HepG2 (cell line): Measurements from ENCODE around the gene UCK2. TPM values are rescaled to one million over a fixed set of nuclear protein-coding genes. Genes with fewer than 3 reads are reported as not detected.
A peak's percentile ranks its signal among the peaks of the same experiment; 100 is the strongest.

Experiments used
- ARID5B ChIP-seq: IDR thresholded peaks from 2 replicates; pipeline ENCODE4 v1.4.0; 2020; ENCODE audit warnings: mild to moderate bottlenecking, missing genetic modification reagents
- FUBP1 ChIP-seq: sonication (generic); formaldehyde crosslinking; IDR thresholded peaks from 2 replicates; pipeline ENCODE4 v1.5.1; 2020; ENCODE audit warnings: missing genetic modification reagents, mild to moderate bottlenecking, borderline replicate concordance
- GMEB1 ChIP-seq: sonication (generic); formaldehyde crosslinking; IDR thresholded peaks from 2 replicates; pipeline ENCODE4 v1.5.1; 2020; ENCODE audit warnings: missing genetic modification reagents, mild to moderate bottlenecking, borderline replicate concordance
- HMGXB4 ChIP-seq, 2 experiments: sonication (generic) in 1 of 2; formaldehyde crosslinking in 1 of 2; IDR thresholded peaks; 2 replicates each; pipeline versions ENCODE4 v1.4.0 to v1.6.1; 2018 to 2020; ENCODE audit warnings: missing genetic modification reagents in 2 of 2, borderline replicate concordance in 1 of 2, low read depth in 1 of 2, mild to moderate bottlenecking in 1 of 2, missing biosample characterization in 1 of 2
- LCORL ChIP-seq, 2 experiments: fragments of 450-650 bp in 1 of 2; sonication (generic) in 1 of 2; formaldehyde crosslinking in 1 of 2; IDR thresholded peaks; 2 replicates each; pipeline versions ENCODE4 v1.5.0 to v1.6.1; 2017 to 2020; ENCODE audit warnings: antibody characterized with exemption in 1 of 2, missing genetic modification reagents in 1 of 2
- NFKBIZ ChIP-seq: IDR thresholded peaks from 2 replicates; pipeline ENCODE4 v1.6.1; 2018; ENCODE audit warnings: missing genetic modification reagents, missing compliant biosample characterization
- PHF5A ChIP-seq: IDR thresholded peaks from one replicate; pipeline ENCODE4 v1.6.1; 2018; ENCODE audit warnings: low read depth, missing genetic modification reagents; ENCODE audit not compliant: unreplicated experiment
- ZNF770 ChIP-seq: sonication (generic); formaldehyde crosslinking; IDR thresholded peaks from 2 replicates; pipeline ENCODE4 v1.5.0; 2020; ENCODE audit warnings: mild to moderate bottlenecking, missing genetic modification reagents
- ZNF784 ChIP-seq: sonication (generic); formaldehyde crosslinking; IDR thresholded peaks from 2 replicates; pipeline ENCODE4 v1.5.1; 2020; ENCODE audit warnings: missing genetic modification reagents, mild to moderate bottlenecking, borderline replicate concordance
- polyA plus RNA-seq, 8 experiments: library from polyadenylated mRNA; depleted of rRNA in 3 of 8; stranded (reverse) in 7 of 8; unstranded in 1 of 8; fragments of >200 nt; fragmentation: Illumina TruSeq in 4 of 8; extraction: Trizol in 4 of 8; gene quantifications; 2 replicates each; pipeline versions ENCODE4 v1.2.1 to v1.2.3, GENCODE V29; 2011 to 2016; ENCODE audit warnings: low read depth in 4 of 8, missing spikeins in 1 of 8, mixed read lengths in 1 of 8; ENCODE audit not compliant: insufficient read depth in 1 of 8
- total RNA-seq, 5 experiments: library from RNA; depleted of rRNA; stranded (reverse); fragments of >200 nt; fragmentation: Illumina TruSeq; extraction: Trizol; gene quantifications; 2 replicates each; pipeline ENCODE4 v1.2.3, GENCODE V29; 2016; ENCODE audit warnings: low read depth in 1 of 5

UCK2 gene
- total and polyA plus RNA-seq, 2 of the 13 experiments (the other 11 are each of a cell fraction or from before 2014, with no cell fraction given): 64.3 to 78.0 TPM

GRCh38 chr1:165911609-165912281 lies 84.3 kb downstream of the UCK2 start (continued):
- TF ChIP-seq ZNF784 (no peak), GMEB1 (CRISPR knock-in tag) (no peak), ARID5B (peak; percentile 59), LCORL (IDR thresholded peaks at IDR 0.05) (no peak), LCORL (CRISPR knock-in tag; IDR thresholded peaks at IDR 0.05) (peak; percentile 46; the same call in 1 of the 2 replicates), PHF5A (CRISPR knock-in tag) (no peak), ZNF770 (CRISPR knock-in tag) (peak; percentile 88), NFKBIZ (CRISPR knock-in tag) (no peak), HMGXB4 (CRISPR knock-in tag; IDR thresholded peaks at IDR 0.05; ENCODE audit: borderline replicate concordance in 1 of 2, low read depth in 1 of 2) (no peak), FUBP1 (CRISPR knock-in tag) (no peak)
